Hepatocyte (in vitro differentiated cells): ENCODE measurements around the gene TRMT61A.

ENCODE experiments used
- EZH2 ChIP-seq: fragments of 200-600 bp; sonication (generic); IDR thresholded peaks from 2 replicates; pipeline ENCODE4 v1.6.1; 2016; ENCODE audit warnings: antibody characterized with exemption, mild to moderate bottlenecking, borderline replicate concordance
- EZH2phosphoT487 ChIP-seq: fragments of 200-600 bp; sonication (generic); IDR thresholded peaks from one replicate; pipeline ENCODE4 v1.6.1; 2018; ENCODE audit warnings: antibody characterized with exemption, mild to moderate bottlenecking, low read depth, moderate library complexity; ENCODE audit not compliant: unreplicated experiment, severe bottlenecking
- TF ChIP-seq, protein P1 (sequence below): fragments of 200-600 bp; sonication (generic); IDR thresholded peaks from 2 replicates; pipeline ENCODE4 v1.5.1; 2016; ENCODE audit warnings: antibody characterized with exemption, mild to moderate bottlenecking; ENCODE audit not compliant: poor library complexity

DNA sequence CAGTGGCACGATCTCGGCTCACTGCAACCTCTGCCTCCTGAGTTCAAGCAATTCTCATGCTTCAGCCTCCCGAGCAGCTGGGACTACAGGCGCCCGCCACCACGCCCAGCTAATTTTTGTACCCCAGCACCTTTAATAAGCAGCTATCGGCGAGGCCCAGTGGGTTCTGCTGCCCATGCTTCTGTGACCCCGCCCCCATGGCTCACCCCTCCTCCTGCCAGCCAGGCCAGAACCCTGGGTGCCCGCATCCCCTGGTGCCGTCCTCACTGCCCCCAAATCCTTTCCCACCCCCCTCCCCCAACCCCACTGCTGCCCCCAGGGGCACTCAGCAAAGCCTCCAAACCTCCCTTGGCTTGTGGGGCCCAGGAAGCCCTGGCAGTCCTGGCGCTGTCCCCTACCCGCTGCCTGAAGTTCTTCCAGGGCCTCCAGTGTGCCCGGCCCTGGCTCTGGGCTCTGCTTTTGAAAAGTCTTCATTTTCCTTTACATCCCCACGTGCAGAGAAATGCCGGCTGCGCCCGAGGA lies 19.0 kb downstream of the TRMT61A start:
- TF ChIP-seq, protein P1, sequence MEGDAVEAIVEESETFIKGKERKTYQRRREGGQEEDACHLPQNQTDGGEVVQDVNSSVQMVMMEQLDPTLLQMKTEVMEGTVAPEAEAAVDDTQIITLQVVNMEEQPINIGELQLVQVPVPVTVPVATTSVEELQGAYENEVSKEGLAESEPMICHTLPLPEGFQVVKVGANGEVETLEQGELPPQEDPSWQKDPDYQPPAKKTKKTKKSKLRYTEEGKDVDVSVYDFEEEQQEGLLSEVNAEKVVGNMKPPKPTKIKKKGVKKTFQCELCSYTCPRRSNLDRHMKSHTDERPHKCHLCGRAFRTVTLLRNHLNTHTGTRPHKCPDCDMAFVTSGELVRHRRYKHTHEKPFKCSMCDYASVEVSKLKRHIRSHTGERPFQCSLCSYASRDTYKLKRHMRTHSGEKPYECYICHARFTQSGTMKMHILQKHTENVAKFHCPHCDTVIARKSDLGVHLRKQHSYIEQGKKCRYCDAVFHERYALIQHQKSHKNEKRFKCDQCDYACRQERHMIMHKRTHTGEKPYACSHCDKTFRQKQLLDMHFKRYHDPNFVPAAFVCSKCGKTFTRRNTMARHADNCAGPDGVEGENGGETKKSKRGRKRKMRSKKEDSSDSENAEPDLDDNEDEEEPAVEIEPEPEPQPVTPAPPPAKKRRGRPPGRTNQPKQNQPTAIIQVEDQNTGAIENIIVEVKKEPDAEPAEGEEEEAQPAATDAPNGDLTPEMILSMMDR: no peak
- TF ChIP-seq EZH2phosphoT487 (no peak), EZH2 (no peak)
